Thyroid gland (tissue), 4 donors: Measurements from ENCODE around the gene TTLL8.

Source experiments
- CTCF ChIP-seq, 6 experiments: fragments of 200-600 bp in 3 of 6; fragments of 450-650 bp in 3 of 6; sonication (generic) in 3 of 6; IDR thresholded peaks; one replicate each; pipeline ENCODE4 v1.5.1; 2016 to 2019; ENCODE audit warnings: antibody characterized with exemption in 6 of 6, mild to moderate bottlenecking in 2 of 6, inconsistent platforms in 1 of 6, moderate library complexity in 1 of 6
- POLR2A ChIP-seq, 2 donors: fragments of 450-650 bp; IDR thresholded peaks; one replicate each; pipeline ENCODE4 v1.6.1; 2017; ENCODE audit warnings: antibody characterized with exemption in 2 of 2, mild to moderate bottlenecking in 2 of 2, moderate library complexity in 1 of 2

- TF ChIP-seq CTCF (IDR thresholded peaks at IDR 0.05) (no peak), POLR2A (IDR thresholded peaks at IDR 0.05) (no peak)
These were observed 22.8 kb downstream of the TTLL8 start for GRCh38 chr22:50035131-50035881.
